Neural crest cell (in vitro differentiated cells): ENCODE measurements around the gene XRCC6. TPM values are rescaled to one million over a fixed set of nuclear protein-coding genes. Genes with fewer than 3 reads are reported as not detected.

Experiments
- DNase-seq: peaks from one replicate; pipeline ENCODE4 v3.0.0; 2021; ENCODE audit warnings: low read depth, mixed read lengths, low spot score
- H3K27ac Mint-ChIP-seq: one replicate; pipeline ENCODE4 v1.8.0; 2021; ENCODE audit warnings: mild to moderate bottlenecking, mixed read lengths; ENCODE audit not compliant: unreplicated experiment
- H3K27me3 Mint-ChIP-seq: 2 replicates; pipeline ENCODE4 v1.8.0; 2021; ENCODE audit warnings: low read depth, mild to moderate bottlenecking, mixed read lengths
- H3K36me3 Mint-ChIP-seq: 2 replicates; pipeline ENCODE4 v1.8.0; 2021; ENCODE audit warnings: low read depth, mild to moderate bottlenecking, mixed read lengths
- H3K4me1 Mint-ChIP-seq: 2 replicates; pipeline ENCODE4 v1.8.0; 2021; ENCODE audit warnings: mixed read lengths
- H3K4me3 Mint-ChIP-seq: one replicate; pipeline ENCODE4 v1.8.0; 2021; ENCODE audit warnings: mild to moderate bottlenecking, mixed read lengths
- H3K9me3 Mint-ChIP-seq: 2 replicates; pipeline ENCODE4 v1.8.0; 2021; ENCODE audit warnings: mixed read lengths
- total RNA-seq: library from RNA; stranded (reverse); gene quantifications from 2 replicates; pipeline ENCODE4 v1.2.1, GENCODE V29; 2021
- TF ChIP-seq, protein P1 (sequence below): fragments of 200-600 bp; sonication (generic); conservative IDR thresholded peaks from 2 replicates; pipeline ENCODE4 v1.5.0; 2021; ENCODE audit warnings: antibody characterized with exemption, mild to moderate bottlenecking

The XRCC6 gene
- total RNA-seq, 1 donor from 2014 or later: 427 TPM

DNA sequence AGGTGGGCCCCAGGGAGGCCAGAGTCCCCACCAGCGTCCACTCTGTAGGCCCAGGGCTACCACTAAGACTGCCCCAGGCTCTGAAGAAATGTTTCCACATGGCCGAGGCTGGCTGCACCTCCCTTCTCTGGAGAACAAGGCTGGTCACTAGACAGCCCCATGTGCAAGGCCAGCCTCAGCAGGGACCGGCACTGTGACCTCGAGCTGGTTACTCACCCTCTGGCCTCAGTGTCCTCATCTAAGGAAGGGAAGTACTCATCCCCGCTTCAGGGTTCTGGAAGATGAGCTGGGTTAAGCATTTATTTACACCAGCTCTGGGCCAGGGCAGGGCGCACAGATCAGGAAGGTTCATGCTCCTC, 41.1 kb upstream of the XRCC6 start:
- TF ChIP-seq, protein P1, sequence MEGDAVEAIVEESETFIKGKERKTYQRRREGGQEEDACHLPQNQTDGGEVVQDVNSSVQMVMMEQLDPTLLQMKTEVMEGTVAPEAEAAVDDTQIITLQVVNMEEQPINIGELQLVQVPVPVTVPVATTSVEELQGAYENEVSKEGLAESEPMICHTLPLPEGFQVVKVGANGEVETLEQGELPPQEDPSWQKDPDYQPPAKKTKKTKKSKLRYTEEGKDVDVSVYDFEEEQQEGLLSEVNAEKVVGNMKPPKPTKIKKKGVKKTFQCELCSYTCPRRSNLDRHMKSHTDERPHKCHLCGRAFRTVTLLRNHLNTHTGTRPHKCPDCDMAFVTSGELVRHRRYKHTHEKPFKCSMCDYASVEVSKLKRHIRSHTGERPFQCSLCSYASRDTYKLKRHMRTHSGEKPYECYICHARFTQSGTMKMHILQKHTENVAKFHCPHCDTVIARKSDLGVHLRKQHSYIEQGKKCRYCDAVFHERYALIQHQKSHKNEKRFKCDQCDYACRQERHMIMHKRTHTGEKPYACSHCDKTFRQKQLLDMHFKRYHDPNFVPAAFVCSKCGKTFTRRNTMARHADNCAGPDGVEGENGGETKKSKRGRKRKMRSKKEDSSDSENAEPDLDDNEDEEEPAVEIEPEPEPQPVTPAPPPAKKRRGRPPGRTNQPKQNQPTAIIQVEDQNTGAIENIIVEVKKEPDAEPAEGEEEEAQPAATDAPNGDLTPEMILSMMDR: no peak

DNA sequence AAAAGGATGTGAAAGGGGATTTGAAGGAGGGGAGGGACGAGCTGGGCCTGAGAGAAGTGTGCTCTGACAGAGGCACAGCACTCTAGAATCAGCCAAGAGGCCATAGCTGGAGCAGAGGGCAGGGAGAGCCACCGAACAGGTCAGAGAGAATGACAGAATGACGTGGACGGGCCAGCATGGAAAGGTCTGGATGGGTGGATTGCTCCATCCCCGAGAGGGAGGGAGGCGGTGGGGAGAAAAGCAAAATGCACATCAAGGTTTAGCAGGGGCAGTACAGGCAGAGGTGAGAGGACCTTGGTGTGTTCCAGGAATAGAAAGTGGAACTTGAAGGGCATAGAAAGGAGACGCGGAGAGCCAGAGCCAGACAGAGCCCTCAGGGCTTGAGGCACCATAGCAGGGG, 38.4 kb upstream of the XRCC6 start:
- no peaks in the 10 kb centered on the region for H3K9me3 Mint-ChIP-seq
- peaks cover 8% of the 10 kb centered on the region for H3K4me1 Mint-ChIP-seq
- H3K27me3 Mint-ChIP-seq: no peaks in the 10 kb centered on the region
- DNase-seq: no peak
- TF ChIP-seq, protein P1: no peak
- no peaks in the 10 kb centered on the region for H3K36me3 Mint-ChIP-seq
- H3K4me3 Mint-ChIP-seq: peak overlapping the region; percentile 45
- peak overlapping the region; percentile 83 for H3K27ac Mint-ChIP-seq

More for the DNA sequence above, 41.1 kb upstream of the XRCC6 start:
- peaks cover 10% of the 10 kb centered on the region for H3K4me1 Mint-ChIP-seq
- no peaks in the 10 kb centered on the region for H3K27me3 Mint-ChIP-seq
- peaks cover 3% of the 10 kb centered on the region for H3K36me3 Mint-ChIP-seq
- no peak for DNase-seq
- no peak overlapping the region for H3K4me3 Mint-ChIP-seq
- no peaks in the 10 kb centered on the region for H3K9me3 Mint-ChIP-seq
- no peak overlapping the region for H3K27ac Mint-ChIP-seq

DNA sequence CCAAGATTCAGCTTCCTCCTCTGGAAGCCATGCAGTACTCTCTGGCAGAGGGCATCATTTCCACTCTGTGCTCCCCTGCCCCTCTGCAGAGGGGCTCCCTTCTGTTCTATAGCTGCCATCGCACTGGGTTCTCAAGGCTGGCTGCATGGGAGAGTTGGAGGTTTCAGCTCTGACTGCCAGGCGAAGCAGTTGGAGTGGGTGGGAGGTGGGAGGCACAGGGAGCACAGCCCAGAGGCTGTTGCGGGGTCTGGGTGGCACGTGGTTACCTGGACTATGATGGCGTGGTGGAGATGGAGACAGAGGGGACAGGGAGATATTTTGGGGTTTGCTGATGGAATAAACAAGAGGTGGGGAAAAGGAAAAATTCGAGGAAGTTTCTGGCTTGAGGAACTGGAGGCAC, 36.2 kb upstream of the XRCC6 start:
- TF ChIP-seq, protein P1: no peak
- no peak for DNase-seq
- no peaks in the 10 kb centered on the region for H3K27me3 Mint-ChIP-seq
- no peaks in the 10 kb centered on the region for H3K36me3 Mint-ChIP-seq
- H3K4me1 Mint-ChIP-seq: peaks cover 26% of the 10 kb centered on the region
- H3K4me3 Mint-ChIP-seq: no peak overlapping the region
- no peak overlapping the region for H3K27ac Mint-ChIP-seq
- H3K9me3 Mint-ChIP-seq: no peaks in the 10 kb centered on the region

DNA sequence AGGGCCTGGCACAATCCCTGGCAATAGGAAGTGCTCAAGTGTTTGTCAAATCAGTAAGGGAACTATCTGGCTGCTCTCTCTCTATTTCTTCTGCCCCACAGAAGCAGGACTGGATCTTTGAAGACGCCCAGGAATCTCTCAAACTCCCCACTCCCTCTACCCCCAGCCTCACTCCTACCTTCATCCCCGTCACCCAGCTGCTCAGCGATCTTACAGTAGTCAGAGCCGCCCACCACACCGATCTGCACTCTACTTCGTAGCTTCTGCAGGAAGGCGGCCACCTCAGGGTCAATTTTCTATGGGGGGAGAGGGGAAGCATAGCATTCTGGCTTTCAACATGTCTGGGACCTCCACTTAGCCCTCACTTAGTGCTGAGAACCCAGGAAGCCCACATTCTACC, 35.2 kb upstream of the XRCC6 start:
- Mint-ChIP-seq H3K27ac (no peak overlapping the region), H3K4me1 (peaks cover 29% of the 10 kb centered on the region), H3K27me3 (no peaks in the 10 kb centered on the region), H3K9me3 (no peaks in the 10 kb centered on the region), H3K36me3 (no peaks in the 10 kb centered on the region), H3K4me3 (peak overlapping the region; percentile 46)
- DNase-seq: no peak
- TF ChIP-seq, protein P1: no peak

DNA sequence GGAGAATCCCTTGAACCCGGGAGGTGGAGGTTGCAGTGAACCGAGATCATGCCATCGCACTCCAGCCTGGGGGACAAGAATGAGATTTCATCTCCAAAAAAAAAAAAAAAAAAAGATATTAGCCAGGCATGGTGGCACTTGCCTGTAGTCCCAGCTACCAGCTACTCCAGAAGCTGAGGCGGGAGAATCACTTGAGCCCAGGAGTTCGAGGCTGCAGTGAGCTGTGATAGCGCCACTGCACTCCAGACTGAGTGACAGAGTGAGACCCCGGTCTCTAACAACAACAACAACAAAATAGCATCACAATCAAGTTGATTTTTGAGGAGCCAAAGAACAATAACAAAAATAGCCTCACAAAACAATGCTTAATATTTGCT, 33.8 kb upstream of the XRCC6 start:
- no peaks in the 10 kb centered on the region for H3K27me3 Mint-ChIP-seq
- no peaks in the 10 kb centered on the region for H3K36me3 Mint-ChIP-seq
- peak overlapping the region; percentile 97 for H3K4me3 Mint-ChIP-seq
- no peak for DNase-seq
- H3K9me3 Mint-ChIP-seq: no peaks in the 10 kb centered on the region
- H3K4me1 Mint-ChIP-seq: peaks cover 28% of the 10 kb centered on the region
- H3K27ac Mint-ChIP-seq: no peak overlapping the region
- TF ChIP-seq, protein P1: no peak
